GM19468 (cell line): ENCODE results near the gene GSK3B.

Experiments
- ATAC-seq: cut with Tn5 transposase; IDR thresholded peaks from one replicate; pipeline ENCODE4 v1.9.1; 2021; ENCODE audit warnings: mild to moderate bottlenecking, moderate library complexity, moderate number of reproducible peaks; ENCODE audit not compliant: unreplicated experiment; ENCODE audit errors: extremely low read depth

Gene GSK3B

DNA sequence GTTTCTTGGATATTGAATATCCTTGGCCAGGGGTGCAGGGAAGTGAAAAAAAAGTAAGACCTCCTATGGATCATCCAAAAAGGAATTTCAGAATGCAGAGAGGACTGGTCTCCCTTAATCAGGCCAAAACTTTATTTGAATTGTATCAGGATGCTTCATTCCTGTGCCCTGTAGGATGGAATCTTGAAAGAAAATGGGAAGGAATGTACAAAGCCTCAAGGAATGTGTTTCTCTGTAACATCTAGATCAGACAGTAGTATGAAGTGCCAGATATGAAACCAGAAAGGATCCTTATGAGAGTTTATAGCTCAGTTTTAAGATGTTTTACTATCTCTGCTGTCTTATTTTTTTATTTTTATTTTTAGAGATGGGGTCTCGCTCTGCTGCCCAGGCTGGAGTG, 6.5 kb upstream of the GSK3B start:
- ATAC-seq: no peak

DNA sequence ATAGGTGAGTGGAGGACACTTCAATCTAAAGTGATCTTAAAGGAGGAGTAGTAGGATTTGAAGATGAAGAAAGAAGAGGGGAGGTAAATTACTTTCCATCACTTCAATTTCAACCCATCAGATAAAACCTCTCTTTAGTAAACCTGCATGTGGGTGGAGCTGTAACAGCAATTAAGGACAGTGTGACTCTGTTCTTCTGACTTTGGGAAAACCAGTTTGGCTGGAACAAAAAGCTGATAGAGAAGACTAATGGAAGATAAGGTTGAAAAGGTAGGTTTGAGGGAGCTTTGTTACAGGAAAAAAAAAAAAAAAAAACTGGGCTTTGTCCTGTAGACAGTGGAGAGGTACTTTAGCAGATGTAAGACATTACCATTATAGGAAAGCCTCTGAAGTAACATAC, 4.5 kb upstream of the GSK3B start:
- no peak for ATAC-seq

DNA sequence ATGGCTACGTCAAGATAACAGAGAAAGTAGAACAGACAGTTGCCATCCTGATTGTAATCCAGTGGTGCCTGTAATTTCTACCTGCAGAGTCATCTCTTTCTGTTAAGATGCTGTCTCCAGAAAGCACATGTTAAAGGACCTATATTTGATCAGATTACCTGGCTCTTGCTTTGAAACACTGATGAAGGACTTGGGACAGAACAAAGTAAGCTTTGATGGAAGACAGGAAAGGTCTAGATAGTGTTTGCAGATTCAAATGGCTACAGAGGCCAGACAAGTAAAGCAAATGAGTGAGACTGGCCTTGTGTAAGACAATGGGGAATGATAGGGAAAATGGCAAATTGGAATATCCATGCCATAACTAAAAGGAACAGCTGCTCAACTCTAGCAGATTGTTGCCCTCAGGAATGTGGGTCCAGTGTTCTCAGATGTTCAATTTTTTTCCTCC, 1.8 kb upstream of the GSK3B start:
- no peak for ATAC-seq

DNA sequence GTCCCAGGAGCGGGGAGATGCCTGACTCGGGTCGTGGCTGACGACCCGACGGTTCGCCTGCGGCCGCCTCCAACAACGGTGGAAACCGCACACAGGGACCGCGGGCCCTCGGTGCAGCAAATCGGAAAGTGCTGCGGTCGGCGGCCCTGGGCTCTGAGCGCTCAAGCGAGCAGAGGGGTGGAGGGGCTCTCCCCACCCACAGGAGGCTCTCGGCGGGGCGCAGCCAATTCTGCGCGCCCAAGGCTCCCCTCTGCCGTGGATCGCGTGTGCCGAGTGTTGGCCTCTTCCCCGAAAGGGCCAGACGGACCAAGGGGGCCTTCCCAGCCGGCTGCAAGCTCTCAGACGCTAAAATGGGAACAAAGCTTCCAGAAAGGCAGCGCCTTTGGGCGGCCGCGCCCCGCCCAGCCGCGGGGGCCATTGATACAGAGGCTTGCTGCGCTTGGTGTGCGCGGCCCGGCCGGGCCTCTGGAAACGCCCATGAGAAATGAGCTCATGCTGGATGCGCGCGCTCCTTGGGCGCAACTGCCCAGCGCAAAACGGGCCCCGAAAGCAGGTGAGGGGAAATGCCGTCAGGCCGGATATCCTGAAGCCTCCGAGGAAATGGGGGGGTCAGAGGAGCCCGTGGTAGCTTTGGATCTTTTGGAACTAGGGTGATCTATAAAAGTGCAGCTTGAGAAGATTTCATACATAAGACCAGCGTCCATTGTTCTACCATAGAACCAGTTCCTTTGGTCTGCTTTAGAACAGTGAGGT, 1.2 kb upstream of the GSK3B start:
- ATAC-seq: peak; percentile 31

DNA sequence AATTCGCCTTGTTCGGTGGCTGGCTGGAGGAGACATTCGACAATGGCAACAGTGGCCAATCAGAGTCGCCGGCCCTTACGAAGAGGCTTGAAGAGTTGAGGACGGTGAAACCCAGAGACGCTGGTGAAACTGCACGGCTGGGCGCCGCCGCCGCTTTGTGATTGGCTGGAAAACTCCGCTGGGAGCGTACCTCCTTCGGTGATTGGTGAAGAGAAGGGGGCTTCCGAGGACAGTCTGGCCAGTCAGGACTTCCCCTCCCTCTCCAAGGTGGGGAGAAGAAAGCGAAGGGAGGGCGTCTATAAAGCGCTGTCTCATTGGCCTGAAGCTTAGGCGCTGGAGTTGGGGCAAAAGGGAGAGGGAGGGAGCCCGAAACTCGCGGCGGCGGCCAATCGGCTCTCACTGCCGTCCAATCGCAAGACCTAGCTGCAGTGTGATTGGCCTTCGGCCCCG, 554 bp upstream of the GSK3B start:
- ATAC-seq: peak; percentile 61

DNA sequence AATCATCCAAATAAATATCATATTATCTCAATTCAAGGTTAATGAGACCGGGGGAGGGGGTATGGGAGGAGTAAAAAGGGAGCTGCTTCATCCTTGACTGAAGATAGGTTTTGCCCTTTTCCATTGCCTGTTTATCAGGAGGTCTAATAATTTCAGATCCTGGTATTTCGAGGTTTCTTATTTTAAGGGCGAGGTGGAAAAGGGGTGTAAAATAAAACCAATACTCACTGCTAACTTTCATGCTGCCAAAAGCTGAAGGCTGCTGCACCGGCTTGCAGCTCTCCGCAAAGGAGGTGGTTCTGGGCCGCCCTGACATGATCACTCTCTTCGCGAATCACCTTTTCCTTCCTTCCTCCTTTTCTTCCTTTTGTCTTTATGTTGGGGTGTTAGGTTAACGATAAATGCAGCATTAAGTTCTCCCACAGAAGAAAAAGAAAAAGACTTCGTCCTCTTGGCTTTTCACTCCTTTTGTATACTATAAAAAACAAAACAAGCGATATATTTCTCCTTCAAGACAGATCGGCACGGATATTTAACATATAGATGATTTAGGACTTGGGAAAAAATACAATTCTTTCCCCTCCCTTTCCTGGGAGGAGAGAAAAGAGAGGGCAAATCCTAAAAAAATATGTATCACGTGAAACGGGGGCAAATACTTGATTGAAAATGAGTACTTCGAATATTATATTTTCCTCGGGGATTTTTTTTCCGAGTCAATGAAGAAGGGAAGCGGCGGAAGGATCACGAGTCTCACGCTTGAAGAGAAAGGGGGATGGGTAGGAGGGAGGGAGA, 932 bp downstream of the GSK3B start:
- ATAC-seq: no peak

DNA sequence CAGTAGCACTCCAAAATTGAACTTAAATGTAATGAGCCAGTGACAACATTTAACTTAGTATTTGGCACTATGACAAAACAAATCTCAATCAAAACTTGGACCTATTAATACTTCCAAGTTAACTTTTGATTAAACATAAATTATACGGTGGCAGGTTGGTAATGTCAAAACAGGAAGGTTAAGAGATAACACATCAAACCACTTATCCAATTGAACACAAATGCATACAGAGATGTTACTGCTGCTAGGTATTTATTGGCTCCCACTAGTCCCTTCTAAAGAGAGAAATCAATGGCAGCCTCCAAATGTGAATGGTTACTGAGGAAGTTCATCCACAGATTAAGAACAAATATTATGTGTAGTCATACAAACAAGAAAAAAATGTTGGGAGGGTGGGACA, 1.8 kb downstream of the GSK3B start:
- ATAC-seq: no peak

DNA sequence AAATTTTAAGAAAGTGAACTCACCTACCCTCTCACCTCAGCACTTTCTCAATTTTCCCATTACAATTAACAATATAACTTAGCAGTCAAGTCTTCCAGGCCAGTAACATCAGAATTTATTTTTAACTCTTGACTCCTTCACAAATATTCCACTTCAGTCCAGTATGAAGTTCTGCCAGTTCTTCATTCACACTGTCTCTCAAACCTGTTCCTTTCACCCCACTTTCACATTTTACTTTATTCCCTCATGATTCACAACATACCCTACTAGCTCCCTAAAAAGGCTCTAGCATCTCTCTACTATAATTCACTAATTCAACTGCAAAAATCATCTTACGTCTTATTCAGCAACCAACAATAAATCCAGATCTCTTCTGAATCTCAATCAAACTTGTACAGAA, 3.8 kb downstream of the GSK3B start:
- ATAC-seq: no peak

DNA sequence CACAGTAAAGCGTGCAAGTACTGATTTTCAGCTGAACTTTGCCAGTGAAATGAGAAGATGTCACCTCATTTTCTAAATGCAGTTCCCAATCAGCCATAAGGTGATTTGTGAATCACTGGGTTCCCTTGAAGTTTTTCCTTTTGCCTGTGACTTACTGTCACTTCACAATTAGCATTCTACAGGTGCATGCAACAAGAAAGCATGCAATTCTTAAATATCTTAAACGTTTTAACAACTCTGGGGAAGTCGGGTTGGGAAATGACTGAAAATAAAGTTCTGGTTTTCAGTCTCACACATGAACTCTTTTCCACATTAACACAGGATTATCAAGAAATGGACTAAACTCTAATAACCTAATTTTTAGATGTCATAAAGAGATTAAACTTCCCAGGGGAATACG, 5.2 kb downstream of the GSK3B start:
- ATAC-seq: no peak

DNA sequence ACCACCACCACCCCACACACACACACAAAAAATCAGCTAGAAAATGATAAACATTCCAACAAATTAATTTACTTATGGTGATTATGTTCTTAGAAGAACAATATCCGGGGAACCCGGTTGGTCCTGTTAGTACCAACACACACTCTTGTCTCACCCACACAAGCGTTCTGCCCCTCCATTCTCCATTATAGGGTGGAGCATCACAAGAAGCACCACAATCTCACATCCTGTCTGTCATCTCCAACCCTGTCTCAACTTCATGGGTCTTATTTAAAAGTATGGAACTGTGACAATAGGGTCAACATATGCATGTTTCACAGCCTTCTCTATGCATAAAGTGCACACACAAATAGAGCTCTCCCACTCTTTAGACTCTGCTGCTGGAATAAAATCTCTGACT, 5.6 kb downstream of the GSK3B start:
- no peak for ATAC-seq

DNA sequence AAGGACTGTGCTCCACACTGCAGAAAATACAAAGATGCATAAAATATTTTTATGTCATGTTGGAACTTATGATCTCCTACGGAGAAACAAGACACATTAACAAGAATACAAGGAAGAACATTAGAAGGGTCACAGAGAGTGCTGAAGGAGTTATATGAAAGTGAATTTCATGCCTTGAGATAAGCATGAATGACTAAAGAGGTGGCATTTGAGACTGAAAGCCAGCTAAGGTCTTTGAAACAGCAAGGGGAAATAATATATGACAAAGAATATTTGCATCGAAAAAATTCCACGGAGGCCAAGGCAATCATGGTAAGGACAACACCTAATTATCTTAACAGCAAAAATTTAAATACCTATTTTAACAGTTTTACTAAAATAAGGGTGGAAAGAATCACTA, 12.5 kb downstream of the GSK3B start:
- ATAC-seq: no peak

DNA sequence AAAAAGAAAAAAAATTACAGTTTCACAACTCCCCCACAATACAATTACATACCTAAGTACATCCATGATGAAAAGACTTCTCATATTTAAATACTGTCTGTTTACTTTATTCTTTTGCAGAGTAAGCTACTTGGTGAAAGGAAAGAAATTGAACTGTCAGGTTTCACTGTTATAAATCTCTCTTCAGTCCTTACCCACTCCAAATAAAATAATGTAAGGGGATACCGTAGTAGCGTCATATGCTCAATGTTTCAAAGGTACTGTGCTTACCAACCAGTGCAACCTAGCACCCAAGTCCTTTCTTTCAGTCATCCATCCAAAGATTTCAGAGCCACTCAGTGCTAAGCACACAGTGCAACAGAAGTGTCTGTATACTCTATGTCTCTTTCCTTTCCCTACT, 13.4 kb downstream of the GSK3B start:
- no peak for ATAC-seq

DNA sequence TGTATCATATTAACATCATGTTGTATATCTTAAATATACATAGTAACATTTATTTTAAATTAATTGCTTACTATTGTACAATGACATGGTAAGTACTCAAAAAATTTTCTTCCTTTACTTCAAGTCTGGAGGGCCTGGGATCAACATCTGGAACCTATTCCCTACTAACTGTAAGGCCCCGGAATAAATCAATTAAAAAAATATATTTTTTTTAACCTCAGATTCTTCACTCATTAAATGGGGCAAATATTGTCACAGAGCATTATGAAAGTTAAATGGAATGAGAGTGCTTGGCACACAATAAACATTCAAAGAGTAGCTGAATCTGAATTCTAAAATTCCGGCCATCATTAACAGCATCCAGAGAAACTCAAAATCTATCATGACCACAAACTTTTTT, 16.5 kb downstream of the GSK3B start:
- no peak for ATAC-seq

DNA sequence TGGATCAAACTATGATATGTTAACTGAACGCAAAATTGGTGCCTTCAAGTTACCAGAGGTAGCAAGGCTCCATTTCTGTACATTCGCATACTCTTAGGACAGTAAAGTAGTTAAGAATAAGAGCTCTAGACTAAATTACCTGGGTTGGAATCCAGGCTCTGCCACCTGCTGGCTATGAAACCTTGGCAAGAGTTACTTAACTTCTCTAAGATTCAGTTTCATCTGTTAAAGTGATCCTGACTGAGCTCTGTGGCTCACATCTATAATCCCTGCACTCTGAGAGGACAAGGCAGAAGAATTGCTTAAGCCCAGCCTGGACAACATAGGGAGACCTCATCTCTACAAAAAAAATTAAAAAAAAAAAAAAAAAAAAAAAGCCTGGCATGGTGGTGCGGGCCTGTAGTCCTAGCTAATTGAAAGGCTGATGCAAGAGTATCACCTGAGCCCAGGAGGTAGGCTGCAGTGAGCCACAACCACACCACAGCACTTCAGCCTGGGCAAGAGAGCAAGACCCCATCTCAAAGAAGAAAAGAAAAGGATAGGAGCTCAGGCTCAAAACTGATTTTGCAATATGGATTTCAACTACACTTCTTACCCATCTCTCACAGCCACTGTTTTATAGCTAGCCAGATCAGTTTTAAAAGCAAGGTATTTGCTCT, 21.3 kb downstream of the GSK3B start:
- ATAC-seq: no peak

DNA sequence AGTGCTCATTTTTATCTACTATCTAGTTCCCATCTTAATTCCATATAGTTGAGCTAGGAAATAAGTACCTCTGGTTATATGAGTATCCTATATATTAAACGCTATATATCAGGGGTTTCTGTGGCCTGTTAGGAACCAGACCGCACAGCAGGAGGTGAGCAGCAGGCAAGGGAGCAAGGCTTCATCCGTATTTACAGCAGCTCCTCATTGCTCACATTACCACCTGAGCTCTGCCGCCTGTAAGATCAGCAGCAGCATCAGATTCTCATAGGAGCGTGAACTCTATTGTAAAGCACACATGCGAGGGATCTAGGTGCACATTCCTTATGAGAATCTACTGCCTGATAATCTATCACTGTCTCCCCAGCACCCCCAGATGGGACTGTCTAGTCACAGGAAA, 23.0 kb downstream of the GSK3B start:
- no peak for ATAC-seq

DNA sequence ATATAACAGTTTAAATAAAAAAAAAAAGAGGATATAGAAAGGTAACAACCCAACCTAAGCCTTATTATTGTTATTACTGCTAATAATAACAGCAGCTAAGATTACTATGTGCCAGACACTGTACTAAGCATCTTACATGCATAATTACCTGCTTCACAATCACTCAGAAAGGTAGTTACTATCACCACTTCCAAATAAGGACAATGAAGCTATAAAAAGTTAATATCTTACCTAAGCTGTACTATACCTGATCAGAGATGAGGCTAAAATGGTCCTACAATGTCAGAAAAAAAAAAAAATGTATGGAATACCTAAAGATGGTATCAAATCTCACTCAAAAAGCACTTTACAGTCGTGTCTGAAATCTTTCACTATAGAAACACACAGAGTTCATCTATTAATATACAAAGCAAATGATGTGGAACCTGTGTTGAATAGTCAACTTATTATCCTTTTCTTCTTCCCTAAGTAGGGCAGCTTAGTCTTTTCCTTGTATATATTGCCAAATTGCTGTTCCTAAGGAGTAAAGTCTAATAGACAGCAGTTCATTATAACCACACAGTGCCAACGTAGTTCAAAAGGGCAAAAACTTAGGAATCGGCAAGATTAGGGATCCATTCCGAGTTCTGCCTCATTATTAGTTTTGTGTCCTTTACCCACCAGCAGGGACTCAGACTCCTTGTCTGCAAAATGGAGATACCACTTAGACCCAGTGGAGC, 23.8 kb downstream of the GSK3B start:
- ATAC-seq: no peak

DNA sequence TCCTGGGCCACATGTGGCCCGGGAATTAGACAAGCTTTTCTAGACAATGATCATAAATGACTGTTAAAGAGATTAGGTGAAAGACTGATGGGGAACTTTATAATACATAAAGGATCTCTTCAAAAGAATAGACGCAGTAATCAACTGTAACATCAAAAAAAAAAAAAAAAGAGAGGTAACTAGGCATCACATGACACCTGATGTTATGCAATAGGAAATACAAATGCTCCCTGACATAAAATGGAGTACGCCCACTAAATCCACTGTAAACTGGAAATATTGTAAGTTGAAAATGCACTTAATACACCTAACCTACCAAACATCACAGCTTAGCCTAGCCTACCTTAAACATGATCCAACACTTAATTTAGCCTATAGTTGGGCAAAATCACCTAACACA, 27.2 kb downstream of the GSK3B start:
- no peak for ATAC-seq

DNA sequence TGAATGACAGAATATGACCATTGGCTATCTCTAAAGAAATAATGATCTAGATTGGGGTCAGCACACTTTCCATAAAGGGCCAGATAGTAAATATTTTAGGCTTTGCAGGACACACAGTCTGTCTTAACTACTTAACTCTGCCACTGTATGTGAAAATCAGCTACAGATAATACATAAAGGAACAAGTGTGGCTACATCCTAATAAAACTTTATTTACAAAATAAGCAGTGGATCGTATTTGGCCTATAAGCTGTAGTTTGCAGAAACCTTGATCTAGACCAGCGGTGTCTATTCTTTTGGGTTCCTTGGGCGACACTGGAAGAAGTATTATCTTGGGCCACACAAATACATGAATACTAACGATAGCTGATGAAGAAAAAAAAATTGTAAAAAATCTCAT, 27.6 kb downstream of the GSK3B start:
- no peak for ATAC-seq

DNA sequence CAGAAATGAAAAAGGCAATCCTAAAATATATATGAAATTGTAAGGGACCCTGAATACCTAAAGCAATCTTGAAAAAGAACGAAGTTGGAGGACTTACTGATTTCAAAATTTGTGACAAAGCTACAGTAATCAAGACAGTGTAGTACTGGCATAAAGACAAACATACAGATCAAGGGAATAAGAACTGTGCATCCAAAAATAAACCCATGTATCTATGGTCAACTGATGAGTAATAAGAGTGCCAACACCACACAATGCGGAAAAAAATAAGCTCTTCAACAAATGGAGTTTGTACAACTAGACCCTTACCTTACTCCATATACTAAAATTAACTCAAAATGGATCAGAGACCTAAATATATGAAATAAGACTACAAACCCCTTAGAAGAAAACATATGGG, 29.6 kb downstream of the GSK3B start:
- no peak for ATAC-seq

DNA sequence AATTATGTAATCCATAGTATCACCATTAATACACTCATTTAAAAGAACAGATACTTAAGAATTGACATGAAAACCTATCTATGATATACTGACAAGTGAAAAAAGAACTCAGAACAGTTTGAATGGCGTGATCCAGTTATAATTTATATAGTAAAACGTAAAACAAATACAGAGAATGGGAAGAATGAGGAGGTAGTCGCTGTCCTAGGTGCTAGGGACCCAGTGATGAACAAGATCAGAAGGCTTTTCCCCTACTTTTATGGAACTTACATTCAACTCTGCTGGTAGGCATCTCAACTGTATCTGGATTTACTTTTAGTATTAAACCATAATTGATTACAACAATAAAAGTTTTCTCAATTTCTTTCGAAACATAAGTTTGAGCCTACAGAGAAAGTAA, 31.8 kb downstream of the GSK3B start:
- no peak for ATAC-seq
